Neural crest cell (in vitro differentiated cells): ENCODE data around the gene FOXP3. TPM values are rescaled to one million over a fixed set of nuclear protein-coding genes. Genes with fewer than 3 reads are reported as not detected.

Experiments used
- DNase-seq: peaks from one replicate; pipeline ENCODE4 v3.0.0; 2021; ENCODE audit warnings: low read depth, mixed read lengths, low spot score
- H3K27ac Mint-ChIP-seq: one replicate; pipeline ENCODE4 v1.8.0; 2021; ENCODE audit warnings: mild to moderate bottlenecking, mixed read lengths; ENCODE audit not compliant: unreplicated experiment
- H3K27me3 Mint-ChIP-seq: 2 replicates; pipeline ENCODE4 v1.8.0; 2021; ENCODE audit warnings: low read depth, mild to moderate bottlenecking, mixed read lengths
- H3K36me3 Mint-ChIP-seq: 2 replicates; pipeline ENCODE4 v1.8.0; 2021; ENCODE audit warnings: low read depth, mild to moderate bottlenecking, mixed read lengths
- H3K4me1 Mint-ChIP-seq: 2 replicates; pipeline ENCODE4 v1.8.0; 2021; ENCODE audit warnings: mixed read lengths
- H3K4me3 Mint-ChIP-seq: one replicate; pipeline ENCODE4 v1.8.0; 2021; ENCODE audit warnings: mild to moderate bottlenecking, mixed read lengths
- H3K9me3 Mint-ChIP-seq: 2 replicates; pipeline ENCODE4 v1.8.0; 2021; ENCODE audit warnings: mixed read lengths
- total RNA-seq: library from RNA; stranded (reverse); gene quantifications from 2 replicates; pipeline ENCODE4 v1.2.1, GENCODE V29; 2021
- TF ChIP-seq, protein P1 (sequence below): fragments of 200-600 bp; sonication (generic); conservative IDR thresholded peaks from 2 replicates; pipeline ENCODE4 v1.5.0; 2021; ENCODE audit warnings: antibody characterized with exemption, mild to moderate bottlenecking

FOXP3 gene
- total RNA-seq, 1 donor from 2014 or later = 0.26 TPM

GRCh38 chrX:49212861-49213260 is 51.6 kb downstream of the FOXP3 start:
- peaks cover 8% of the 10 kb centered on the region for H3K9me3 Mint-ChIP-seq
- no peak for DNase-seq
- H3K27ac Mint-ChIP-seq = no peak overlapping the region

DNA sequence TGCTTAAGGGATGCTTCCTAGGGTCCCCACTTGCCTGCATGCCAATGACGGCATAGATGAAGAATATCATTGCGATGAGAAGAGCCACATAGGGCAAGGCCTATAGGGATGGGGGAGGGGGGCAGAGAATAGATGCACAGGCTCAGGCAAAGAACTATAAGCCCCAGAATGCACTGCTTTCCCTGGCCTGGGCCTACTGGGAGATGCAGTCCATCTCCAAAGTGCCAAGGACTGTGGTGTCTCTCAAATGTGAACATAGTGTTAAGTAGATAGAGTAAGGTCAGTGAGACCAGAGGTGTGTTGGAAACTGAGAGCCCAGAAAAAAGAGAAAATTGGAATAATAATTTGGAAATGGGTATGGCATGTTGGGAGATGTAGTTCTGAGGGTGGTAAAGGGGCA is 52.3 kb downstream of the FOXP3 start:
- TF ChIP-seq, protein P1, sequence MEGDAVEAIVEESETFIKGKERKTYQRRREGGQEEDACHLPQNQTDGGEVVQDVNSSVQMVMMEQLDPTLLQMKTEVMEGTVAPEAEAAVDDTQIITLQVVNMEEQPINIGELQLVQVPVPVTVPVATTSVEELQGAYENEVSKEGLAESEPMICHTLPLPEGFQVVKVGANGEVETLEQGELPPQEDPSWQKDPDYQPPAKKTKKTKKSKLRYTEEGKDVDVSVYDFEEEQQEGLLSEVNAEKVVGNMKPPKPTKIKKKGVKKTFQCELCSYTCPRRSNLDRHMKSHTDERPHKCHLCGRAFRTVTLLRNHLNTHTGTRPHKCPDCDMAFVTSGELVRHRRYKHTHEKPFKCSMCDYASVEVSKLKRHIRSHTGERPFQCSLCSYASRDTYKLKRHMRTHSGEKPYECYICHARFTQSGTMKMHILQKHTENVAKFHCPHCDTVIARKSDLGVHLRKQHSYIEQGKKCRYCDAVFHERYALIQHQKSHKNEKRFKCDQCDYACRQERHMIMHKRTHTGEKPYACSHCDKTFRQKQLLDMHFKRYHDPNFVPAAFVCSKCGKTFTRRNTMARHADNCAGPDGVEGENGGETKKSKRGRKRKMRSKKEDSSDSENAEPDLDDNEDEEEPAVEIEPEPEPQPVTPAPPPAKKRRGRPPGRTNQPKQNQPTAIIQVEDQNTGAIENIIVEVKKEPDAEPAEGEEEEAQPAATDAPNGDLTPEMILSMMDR = no peak
- no peak overlapping the region for H3K4me3 Mint-ChIP-seq

More at GRCh38 chrX:49212861-49213260, 51.6 kb downstream of the FOXP3 start:
- Mint-ChIP-seq H3K27me3 (peaks cover 9% of the 10 kb centered on the region), H3K36me3 (peaks cover 2% of the 10 kb centered on the region), H3K4me1 (no peaks in the 10 kb centered on the region), H3K4me3 (no peak overlapping the region)
- TF ChIP-seq, protein P1 = no peak

GRCh38 chrX:49211074-49211473 is 53.4 kb downstream of the FOXP3 start:
- no peak for DNase-seq
- no peak overlapping the region for H3K4me3 Mint-ChIP-seq
- H3K27me3 Mint-ChIP-seq = peaks cover 7% of the 10 kb centered on the region
- TF ChIP-seq, protein P1 = no peak
- H3K27ac Mint-ChIP-seq = no peak overlapping the region
- peaks cover 2% of the 10 kb centered on the region for H3K36me3 Mint-ChIP-seq
- H3K4me1 Mint-ChIP-seq = no peaks in the 10 kb centered on the region
- peaks cover 8% of the 10 kb centered on the region for H3K9me3 Mint-ChIP-seq

More for the DNA sequence above, 52.3 kb downstream of the FOXP3 start:
- no peak for DNase-seq
- H3K36me3 Mint-ChIP-seq = peaks cover 2% of the 10 kb centered on the region
- H3K9me3 Mint-ChIP-seq = peaks cover 8% of the 10 kb centered on the region
- H3K27me3 Mint-ChIP-seq = peaks cover 8% of the 10 kb centered on the region
- no peak overlapping the region for H3K27ac Mint-ChIP-seq
- H3K4me1 Mint-ChIP-seq = no peaks in the 10 kb centered on the region

DNA sequence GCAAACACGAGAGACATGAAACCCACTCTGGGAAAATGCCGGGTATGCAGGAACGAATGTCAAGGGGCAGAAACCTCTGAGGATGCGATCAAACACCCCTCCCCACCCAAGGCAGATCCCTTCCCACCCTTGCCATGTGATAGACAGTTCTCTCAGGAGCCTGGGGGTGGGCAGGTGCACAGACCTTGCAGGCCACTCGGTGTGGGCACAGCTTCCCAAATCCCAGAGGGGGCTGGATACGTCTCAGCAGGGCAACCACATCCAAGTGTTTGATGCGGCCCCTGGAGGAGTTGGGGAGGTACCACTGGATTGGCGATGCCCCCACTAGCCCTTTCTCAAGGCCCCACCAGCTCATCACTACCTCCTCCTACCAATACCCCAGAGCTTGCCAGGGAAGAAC is 54.1 kb downstream of the FOXP3 start:
- Mint-ChIP-seq H3K4me1 (no peaks in the 10 kb centered on the region), H3K9me3 (peaks cover 8% of the 10 kb centered on the region), H3K27me3 (peaks cover 3% of the 10 kb centered on the region), H3K36me3 (peaks cover 2% of the 10 kb centered on the region), H3K27ac (no peak overlapping the region), H3K4me3 (no peak overlapping the region)
- TF ChIP-seq, protein P1 = no peak
- DNase-seq = no peak

- TF ChIP-seq, protein P1 = no peak
- peaks cover 2% of the 10 kb centered on the region for H3K36me3 Mint-ChIP-seq
- no peak for DNase-seq
- no peak overlapping the region for H3K27ac Mint-ChIP-seq
- peaks cover 3% of the 10 kb centered on the region for H3K27me3 Mint-ChIP-seq
- H3K9me3 Mint-ChIP-seq = peaks cover 8% of the 10 kb centered on the region
- no peaks in the 10 kb centered on the region for H3K4me1 Mint-ChIP-seq
- H3K4me3 Mint-ChIP-seq = no peak overlapping the region
Measured at GRCh38 chrX:49209434-49210251, 54.9 kb downstream of the FOXP3 start.
